Measurements from ENCODE around the gene TLR10. TPM values are rescaled to one million over a fixed set of nuclear protein-coding genes. Genes with fewer than 3 reads are reported as not detected.

TLR10 gene
- total RNA-seq, 1 experiment from 2014 or later: 0.08 TPM

GRCh38 chr4:38749336-38749735 lies 33.5 kb downstream of the TLR10 start:
- in situ Hi-C loops (cut with HindIII; ENCODE audit: low pct_unique_long_range_greater_than_20kb, low sequenced_read_pairs): no loop called here
- no peak for DNase-seq (ENCODE audit: low read depth, low spot score)

DNA sequence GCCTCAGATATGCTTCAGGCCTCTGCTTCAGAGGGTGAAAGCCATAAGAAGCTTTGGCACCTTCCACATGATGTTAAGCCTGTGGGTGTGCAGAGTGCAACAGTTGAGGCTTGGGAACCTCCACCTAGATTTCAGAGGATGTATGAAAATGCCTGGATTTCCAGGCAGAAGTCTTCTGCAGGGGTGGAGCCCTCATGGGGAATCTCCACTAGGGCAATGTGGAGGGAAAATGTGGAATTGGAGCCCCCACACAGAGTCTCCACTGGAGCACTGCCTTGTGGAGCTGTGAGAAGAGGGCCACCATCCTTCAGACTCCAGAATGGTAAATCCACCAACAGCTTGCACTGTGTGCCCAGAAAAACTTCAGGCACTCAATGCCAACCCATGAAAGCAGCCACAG lies 35.2 kb downstream of the TLR10 start:
- in situ Hi-C loops (cut with HindIII; ENCODE audit: low pct_unique_long_range_greater_than_20kb, low sequenced_read_pairs): no loop called here
- no peak for DNase-seq (ENCODE audit: low read depth, low spot score)

DNA sequence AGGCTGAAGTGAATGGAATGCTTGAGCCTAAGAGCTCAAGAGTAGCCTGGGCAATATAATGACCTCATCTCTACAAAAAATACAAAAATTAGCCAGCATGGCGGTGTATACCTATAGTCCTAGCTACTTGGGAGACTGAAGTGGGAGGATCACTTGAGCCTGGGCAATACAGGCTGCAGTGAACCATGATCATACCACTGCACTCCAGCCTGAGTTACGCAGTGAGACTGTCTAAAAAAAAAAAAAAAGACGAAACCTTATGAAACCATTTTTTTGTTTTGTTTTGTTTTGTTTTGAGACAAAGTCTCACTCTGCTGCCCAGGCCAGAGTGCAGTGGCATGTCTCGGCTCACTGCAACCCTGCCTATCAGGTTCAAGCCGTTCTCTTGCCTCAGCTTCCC lies 36.9 kb downstream of the TLR10 start:
- DNase-seq (ENCODE audit: low read depth, low spot score): no peak
- in situ Hi-C loops (cut with HindIII; ENCODE audit: low pct_unique_long_range_greater_than_20kb, low sequenced_read_pairs): no loop called here

DNA sequence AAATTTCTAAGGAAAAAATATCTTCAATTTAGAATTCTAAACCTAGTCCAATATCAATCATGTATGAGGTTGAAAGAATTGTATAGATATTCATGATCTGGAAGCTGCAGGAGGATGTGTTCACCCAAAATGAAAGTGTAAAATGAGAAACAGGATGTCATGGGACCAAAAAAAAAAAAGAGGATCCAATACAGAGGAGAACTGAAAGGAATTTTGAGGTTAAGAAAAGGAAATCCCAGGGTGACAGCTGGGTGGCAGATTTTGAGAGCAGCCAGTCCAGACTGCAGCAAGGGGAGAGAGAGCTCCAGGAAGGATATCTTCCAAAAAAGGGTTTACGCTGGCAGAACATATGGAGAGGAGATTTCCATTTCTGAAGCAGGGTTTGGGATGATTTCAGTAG lies 38.9 kb downstream of the TLR10 start:
- DNase-seq (ENCODE audit: low read depth, low spot score): peak; percentile 31
- in situ Hi-C loops (cut with HindIII; ENCODE audit: low pct_unique_long_range_greater_than_20kb, low sequenced_read_pairs): no loop called here

GRCh38 chr4:38740303-38740702 lies 42.5 kb downstream of the TLR10 start:
- DNase-seq (ENCODE audit: low read depth, low spot score): no peak
- in situ Hi-C loops (cut with HindIII; ENCODE audit: low pct_unique_long_range_greater_than_20kb, low sequenced_read_pairs): no loop called here

GRCh38 chr4:38738940-38739803 lies 43.6 kb downstream of the TLR10 start:
- in situ Hi-C loops (cut with HindIII; ENCODE audit: low pct_unique_long_range_greater_than_20kb, low sequenced_read_pairs): no loop called here
- DNase-seq (ENCODE audit: low read depth, low spot score): no peak

DNA sequence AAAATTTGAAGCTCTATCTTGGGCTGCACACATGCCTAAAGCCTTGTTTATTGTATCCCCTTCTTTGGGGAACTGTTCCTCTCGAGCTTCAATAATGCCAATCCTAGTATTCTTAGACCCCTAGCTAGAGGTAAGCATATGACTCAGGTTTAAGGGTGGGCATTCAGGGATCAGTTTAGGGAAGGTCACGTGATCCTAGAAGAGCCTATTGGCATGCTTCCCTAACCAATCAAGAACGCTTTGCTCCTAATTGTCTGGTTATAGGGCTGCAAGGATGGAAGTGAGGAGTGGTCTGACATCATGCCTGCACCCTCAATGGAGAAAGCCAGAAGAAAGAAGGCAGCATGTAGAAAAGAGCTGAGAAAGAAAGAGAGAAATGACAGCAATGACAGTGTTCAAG lies 46.9 kb downstream of the TLR10 start:
- in situ Hi-C loops (cut with HindIII; ENCODE audit: low pct_unique_long_range_greater_than_20kb, low sequenced_read_pairs): no loop called here
- no peak for DNase-seq (ENCODE audit: low read depth, low spot score)

- in situ Hi-C loops (cut with HindIII; ENCODE audit: low pct_unique_long_range_greater_than_20kb, low sequenced_read_pairs): no loop called here
- DNase-seq (ENCODE audit: low read depth, low spot score): no peak
These were observed 47.9 kb downstream of the TLR10 start for GRCh38 chr4:38734911-38735310.

DNA sequence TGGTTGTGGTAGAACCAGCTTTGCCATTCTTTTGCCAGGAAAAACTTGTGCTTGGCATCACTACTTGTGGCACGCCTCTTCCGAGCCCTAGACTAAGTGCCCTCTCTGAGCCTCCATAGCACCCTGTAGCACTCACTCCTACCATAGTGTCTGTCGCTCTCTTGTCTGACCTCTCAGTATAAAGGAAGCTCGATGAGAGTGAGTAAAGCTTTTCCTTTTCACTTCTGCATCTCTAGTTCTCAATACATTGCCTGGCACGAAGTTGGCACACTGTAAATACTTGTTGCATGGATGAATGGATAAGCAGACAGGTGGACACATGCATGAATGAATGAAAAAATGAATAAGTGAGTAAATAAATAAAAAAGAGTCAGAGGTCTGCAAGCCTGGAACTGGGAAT lies 48.3 kb downstream of the TLR10 start:
- DNase-seq (ENCODE audit: low read depth, low spot score): no peak
- in situ Hi-C loops (cut with HindIII; ENCODE audit: low pct_unique_long_range_greater_than_20kb, low sequenced_read_pairs): no loop called here

- DNase-seq (ENCODE audit: low read depth, low spot score): no peak
- in situ Hi-C loops (cut with HindIII; ENCODE audit: low pct_unique_long_range_greater_than_20kb, low sequenced_read_pairs): no loop called here
These were observed 49.1 kb downstream of the TLR10 start for GRCh38 chr4:38733663-38734062.

GRCh38 chr4:38730830-38731646 lies 51.8 kb downstream of the TLR10 start:
- in situ Hi-C loops (cut with HindIII; ENCODE audit: low pct_unique_long_range_greater_than_20kb, low sequenced_read_pairs): no loop called here
- DNase-seq (ENCODE audit: low read depth, low spot score): peak; percentile 78

- in situ Hi-C loops (cut with HindIII; ENCODE audit: low pct_unique_long_range_greater_than_20kb, low sequenced_read_pairs): no loop called here
- no peak for DNase-seq (ENCODE audit: low read depth, low spot score)
These were observed 52.3 kb downstream of the TLR10 start for GRCh38 chr4:38730493-38730829.

DNA sequence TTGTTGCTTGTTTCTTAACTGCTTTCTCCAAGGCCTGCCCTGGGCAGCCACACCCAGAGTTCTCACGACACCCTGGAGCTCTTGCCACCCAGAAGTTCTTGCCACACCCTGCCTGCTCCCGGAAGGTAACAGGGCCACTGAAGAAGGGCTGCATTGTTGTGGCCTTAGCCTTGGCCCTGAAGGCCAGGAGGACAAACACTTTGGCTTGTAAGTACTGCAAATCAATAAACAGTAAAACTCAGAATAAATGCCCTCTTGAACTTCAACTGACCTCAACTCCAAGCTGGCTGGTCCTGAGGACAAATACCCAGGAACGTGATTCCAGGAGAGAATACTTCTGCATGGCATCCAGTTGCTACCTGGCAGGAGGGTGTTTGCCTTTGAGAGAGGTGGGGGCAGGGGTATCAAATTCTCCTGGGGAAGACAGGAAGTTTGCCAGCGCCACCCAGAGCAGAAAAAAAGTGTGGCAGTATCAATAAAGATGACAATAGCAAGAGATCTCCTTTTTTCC lies 54.1 kb downstream of the TLR10 start:
- DNase-seq (ENCODE audit: low read depth, low spot score): peak; percentile 33
- in situ Hi-C loops (cut with HindIII; ENCODE audit: low pct_unique_long_range_greater_than_20kb, low sequenced_read_pairs): no loop called here

GRCh38 chr4:38724475-38724808 lies 58.3 kb downstream of the TLR10 start:
- no peak for DNase-seq (ENCODE audit: low read depth, low spot score)
- in situ Hi-C loops (cut with HindIII; ENCODE audit: low pct_unique_long_range_greater_than_20kb, low sequenced_read_pairs): no loop called here

DNA sequence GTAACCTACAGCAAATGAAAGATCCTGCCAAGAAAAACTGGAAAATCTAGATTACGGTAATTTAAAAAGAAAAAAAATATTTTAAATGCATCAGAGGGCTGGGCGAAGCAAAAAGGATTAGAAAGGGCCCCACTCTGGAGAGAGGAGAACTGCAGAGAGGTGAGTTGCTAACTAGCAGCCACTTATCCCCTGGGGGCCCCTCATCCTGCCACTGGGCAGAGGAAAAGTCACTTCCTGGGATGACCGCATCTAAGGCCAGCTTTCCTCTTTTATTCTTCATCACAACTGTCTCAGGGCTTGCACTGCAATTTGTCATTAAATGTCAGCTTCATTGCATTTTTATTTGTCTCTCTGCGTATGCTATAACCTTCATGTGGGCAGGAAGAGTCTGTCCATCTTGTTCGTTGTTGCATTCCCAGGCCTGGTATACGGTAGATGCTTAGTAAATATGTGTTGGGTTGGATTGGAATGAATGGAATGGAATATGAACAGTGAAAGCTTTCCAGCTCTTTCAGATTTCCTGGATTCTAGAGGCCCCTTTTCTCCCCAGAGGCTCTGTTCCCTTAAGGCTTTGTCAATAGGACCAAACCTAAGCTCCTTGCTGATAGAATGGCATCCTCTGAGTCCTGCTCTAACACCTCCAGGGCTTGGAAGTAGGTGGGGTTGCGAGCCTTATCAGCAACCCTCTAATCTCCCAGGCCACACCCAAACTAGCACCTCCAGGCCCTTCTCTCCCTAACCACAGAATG lies 58.9 kb downstream of the TLR10 start:
- DNase-seq (ENCODE audit: low read depth, low spot score): no peak
- in situ Hi-C loops (cut with HindIII; ENCODE audit: low pct_unique_long_range_greater_than_20kb, low sequenced_read_pairs): no loop called here

GRCh38 chr4:38723114-38723513 lies 59.7 kb downstream of the TLR10 start:
- in situ Hi-C loops (cut with HindIII; ENCODE audit: low pct_unique_long_range_greater_than_20kb, low sequenced_read_pairs): no loop called here

More at GRCh38 chr4:38723114-38723513, 59.7 kb downstream of the TLR10 start:
- DNase-seq (ENCODE audit: low read depth, low spot score): no peak

Measured in SK-MEL-5 (cell line).